ENCODE results near the gene SLC36A1. TPM values are rescaled to one million over a fixed set of nuclear protein-coding genes. Genes with fewer than 3 reads are reported as not detected.

SLC36A1 gene
- total RNA-seq, 1 experiment from 2014 or later, result 7.4 TPM

DNA sequence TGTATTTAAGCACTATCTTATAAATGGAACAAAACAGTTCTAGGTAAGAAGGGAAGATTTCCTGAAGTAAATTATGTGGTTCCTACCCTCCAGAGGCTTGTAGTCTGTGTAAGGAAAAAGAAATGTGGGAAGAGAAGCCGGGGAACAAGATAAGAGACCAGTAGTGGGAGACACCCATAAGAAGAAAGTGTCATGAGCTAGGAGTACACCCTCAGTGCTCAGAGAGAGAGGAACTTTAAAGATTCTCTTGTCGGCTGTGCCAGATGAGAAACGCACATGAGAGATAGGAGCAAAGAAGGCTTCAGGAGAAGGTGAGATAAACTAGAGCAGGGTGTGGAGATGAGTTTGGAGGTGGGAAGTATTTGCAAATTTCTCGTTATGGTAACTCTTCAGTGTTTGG is 18.1 kb downstream of the SLC36A1 start:
- CTCF ChIA-PET, result no interaction called here

GRCh38 chr5:151467576-151467975 is 20.2 kb downstream of the SLC36A1 start:
- no peak overlapping the region for H2AFZ ChIP-seq (ENCODE audit: low read depth, low read length, poor library complexity, severe bottlenecking)
- H3K27ac ChIP-seq (ENCODE audit: low read depth, low read length), result no peak overlapping the region
- no peaks in the 10 kb centered on the region for H4K20me1 ChIP-seq (ENCODE audit: insufficient read depth)
- no peak overlapping the region for H3K9ac ChIP-seq (ENCODE audit: low read length)
- POLR2A ChIA-PET, result no interaction called here
- no peaks in the 10 kb centered on the region for H3K27me3 ChIP-seq (ENCODE audit: insufficient read depth, low read length)
- H3K4me2 ChIP-seq (ENCODE audit: low read length), result no peak overlapping the region
- ATAC-seq (no peak), DNase-seq (ENCODE audit: low read depth, low spot score) (no peak)
- no peaks in the 10 kb centered on the region for H3K9me2 ChIP-seq (ENCODE audit: insufficient read depth)
- CTCF ChIA-PET, result interaction anchor here (1.2 kb wide), 1 partner anchor 24 kb away, joined by 3 read pairs; no protein-coding TSS in a partner anchor
- H3K4me3 ChIP-seq (replicated peaks in 1 of 2; ENCODE audit: low read depth in 1 of 2, low read length in 2 of 2), result no peak overlapping the region
- no TSS peak for BruUV-seq (replicated peaks)
- RAD21 ChIA-PET (ENCODE audit: low non-redundant PET in 1 of 2, low total read pairs in 2 of 2, uncharacterized antibody in 2 of 2, unreplicated experiment in 2 of 2), result no interaction called here
- H3K79me2 ChIP-seq (ENCODE audit: insufficient read depth, low read length), result no peaks in the 10 kb centered on the region
- peaks cover 2 to 6% of the 10 kb centered on the region in 2 experiments; a peak in 2 of 4 replicates for H3K36me3 ChIP-seq (ENCODE audit: control insufficient read depth in 1 of 2, insufficient read depth in 2 of 2, low read length in 2 of 2)
- H3K4me1 ChIP-seq (ENCODE audit: control insufficient read depth in 1 of 2, insufficient read depth in 2 of 2, low read length in 2 of 2), result no peaks in the 10 kb centered on the region
- intact Hi-C loops (cut with micrococcal nuclease), result no loop called here
- H3K9me3 ChIP-seq (ENCODE audit: control insufficient read depth in 1 of 2, insufficient read depth in 1 of 2, low read depth in 1 of 2, low read length in 2 of 2), result no peaks in the 10 kb centered on the region
- TF ChIP-seq EGR1 (IDR thresholded peaks at IDR 0.05; ENCODE audit: low read depth), result no peak
- TF ChIP-seq, protein P1, sequence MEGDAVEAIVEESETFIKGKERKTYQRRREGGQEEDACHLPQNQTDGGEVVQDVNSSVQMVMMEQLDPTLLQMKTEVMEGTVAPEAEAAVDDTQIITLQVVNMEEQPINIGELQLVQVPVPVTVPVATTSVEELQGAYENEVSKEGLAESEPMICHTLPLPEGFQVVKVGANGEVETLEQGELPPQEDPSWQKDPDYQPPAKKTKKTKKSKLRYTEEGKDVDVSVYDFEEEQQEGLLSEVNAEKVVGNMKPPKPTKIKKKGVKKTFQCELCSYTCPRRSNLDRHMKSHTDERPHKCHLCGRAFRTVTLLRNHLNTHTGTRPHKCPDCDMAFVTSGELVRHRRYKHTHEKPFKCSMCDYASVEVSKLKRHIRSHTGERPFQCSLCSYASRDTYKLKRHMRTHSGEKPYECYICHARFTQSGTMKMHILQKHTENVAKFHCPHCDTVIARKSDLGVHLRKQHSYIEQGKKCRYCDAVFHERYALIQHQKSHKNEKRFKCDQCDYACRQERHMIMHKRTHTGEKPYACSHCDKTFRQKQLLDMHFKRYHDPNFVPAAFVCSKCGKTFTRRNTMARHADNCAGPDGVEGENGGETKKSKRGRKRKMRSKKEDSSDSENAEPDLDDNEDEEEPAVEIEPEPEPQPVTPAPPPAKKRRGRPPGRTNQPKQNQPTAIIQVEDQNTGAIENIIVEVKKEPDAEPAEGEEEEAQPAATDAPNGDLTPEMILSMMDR (IDR thresholded peaks at IDR 0.05 in 2 of 3, conservative IDR thresholded peaks at IDR 0.05 in 1 of 3; ENCODE audit: borderline replicate concordance in 1 of 3, insufficient read depth in 1 of 3, low read depth in 2 of 3, low read length in 2 of 3), result no peak
- no peak for TF ChIP-seq ELF1 (IDR thresholded peaks at IDR 0.05; ENCODE audit: borderline replicate concordance, low read depth)
- no peak for TF ChIP-seq SP1 (IDR thresholded peaks at IDR 0.05; ENCODE audit: low read depth)
- TF ChIP-seq EZH2phosphoT487 (IDR thresholded peaks at IDR 0.05; ENCODE audit: borderline replicate concordance), result no peak
- TF ChIP-seq REST (IDR thresholded peaks at IDR 0.05; ENCODE audit: low read depth), result no peak
- no peak for TF ChIP-seq FOSL1 (IDR thresholded peaks at IDR 0.05; ENCODE audit: low read depth)

More for the DNA sequence above, 18.1 kb downstream of the SLC36A1 start:
- Histone ChIP-seq H3K27ac (ENCODE audit: low read depth, low read length) (no peak overlapping the region), H3K9me3 (ENCODE audit: control insufficient read depth in 1 of 2, insufficient read depth in 1 of 2, low read depth in 1 of 2, low read length in 2 of 2) (no peaks in the 10 kb centered on the region), H3K27me3 (ENCODE audit: insufficient read depth, low read length) (no peaks in the 10 kb centered on the region), H2AFZ (ENCODE audit: low read depth, low read length, poor library complexity, severe bottlenecking) (no peak overlapping the region), H3K4me3 (replicated peaks in 1 of 2; ENCODE audit: low read depth in 1 of 2, low read length in 2 of 2) (no peak overlapping the region), H3K4me1 (ENCODE audit: control insufficient read depth in 1 of 2, insufficient read depth in 2 of 2, low read length in 2 of 2) (no peaks in the 10 kb centered on the region), H3K9ac (ENCODE audit: low read length) (no peak overlapping the region), H3K79me2 (ENCODE audit: insufficient read depth, low read length) (no peaks in the 10 kb centered on the region), H3K9me2 (ENCODE audit: insufficient read depth) (no peaks in the 10 kb centered on the region), H4K20me1 (ENCODE audit: insufficient read depth) (no peaks in the 10 kb centered on the region), H3K36me3 (ENCODE audit: control insufficient read depth in 1 of 2, insufficient read depth in 2 of 2, low read length in 2 of 2) (peaks cover 2 to 6% of the 10 kb centered on the region in 2 experiments; a peak in 2 of 4 replicates), H3K4me2 (ENCODE audit: low read length) (no peak overlapping the region)
- ATAC-seq (no peak), DNase-seq (ENCODE audit: low read depth, low spot score) (no peak)
- ChIA-PET POLR2A (no interaction called here), RAD21 (ENCODE audit: low non-redundant PET in 1 of 2, low total read pairs in 2 of 2, uncharacterized antibody in 2 of 2, unreplicated experiment in 2 of 2) (no interaction called here)
- TF ChIP-seq SRF (IDR thresholded peaks at IDR 0.05; ENCODE audit: low read depth) (no peak), EGR1 (IDR thresholded peaks at IDR 0.05; ENCODE audit: low read depth) (no peak), YY1 (IDR thresholded peaks at IDR 0.05; ENCODE audit: extremely low read depth, insufficient replicate concordance, low read depth, low read length) (no peak), ZFX (IDR thresholded peaks at IDR 0.05) (no peak)
- TF ChIP-seq, protein P2, sequence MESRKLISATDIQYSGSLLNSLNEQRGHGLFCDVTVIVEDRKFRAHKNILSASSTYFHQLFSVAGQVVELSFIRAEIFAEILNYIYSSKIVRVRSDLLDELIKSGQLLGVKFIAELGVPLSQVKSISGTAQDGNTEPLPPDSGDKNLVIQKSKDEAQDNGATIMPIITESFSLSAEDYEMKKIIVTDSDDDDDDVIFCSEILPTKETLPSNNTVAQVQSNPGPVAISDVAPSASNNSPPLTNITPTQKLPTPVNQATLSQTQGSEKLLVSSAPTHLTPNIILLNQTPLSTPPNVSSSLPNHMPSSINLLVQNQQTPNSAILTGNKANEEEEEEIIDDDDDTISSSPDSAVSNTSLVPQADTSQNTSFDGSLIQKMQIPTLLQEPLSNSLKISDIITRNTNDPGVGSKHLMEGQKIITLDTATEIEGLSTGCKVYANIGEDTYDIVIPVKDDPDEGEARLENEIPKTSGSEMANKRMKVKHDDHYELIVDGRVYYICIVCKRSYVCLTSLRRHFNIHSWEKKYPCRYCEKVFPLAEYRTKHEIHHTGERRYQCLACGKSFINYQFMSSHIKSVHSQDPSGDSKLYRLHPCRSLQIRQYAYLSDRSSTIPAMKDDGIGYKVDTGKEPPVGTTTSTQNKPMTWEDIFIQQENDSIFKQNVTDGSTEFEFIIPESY (IDR thresholded peaks at IDR 0.05; ENCODE audit: extremely low read depth, insufficient replicate concordance, low read length), result no peak
- BruUV-seq (replicated peaks), result no TSS peak
- intact Hi-C loops (cut with micrococcal nuclease), result no loop called here

All from HCT116 (cell line).